Stimulated activated CD4-positive, alpha-beta T cell treated with anti-CD3 and anti-CD28 coated beads, TNF-alpha, amount 100 ng/mL, for 24 hours (primary cell): Measurements from ENCODE around the gene NCKAP5.

Source experiments
- DNase-seq, 3 experiments: peaks; one replicate each; pipeline ENCODE4 v3.0.0-alpha.2; 2020; ENCODE audit warnings: low read depth in 3 of 3

NCKAP5 gene

GRCh38 chr2:133574186-133574585 lies 5.9 kb upstream of the NCKAP5 start:
- no peak for DNase-seq

DNA sequence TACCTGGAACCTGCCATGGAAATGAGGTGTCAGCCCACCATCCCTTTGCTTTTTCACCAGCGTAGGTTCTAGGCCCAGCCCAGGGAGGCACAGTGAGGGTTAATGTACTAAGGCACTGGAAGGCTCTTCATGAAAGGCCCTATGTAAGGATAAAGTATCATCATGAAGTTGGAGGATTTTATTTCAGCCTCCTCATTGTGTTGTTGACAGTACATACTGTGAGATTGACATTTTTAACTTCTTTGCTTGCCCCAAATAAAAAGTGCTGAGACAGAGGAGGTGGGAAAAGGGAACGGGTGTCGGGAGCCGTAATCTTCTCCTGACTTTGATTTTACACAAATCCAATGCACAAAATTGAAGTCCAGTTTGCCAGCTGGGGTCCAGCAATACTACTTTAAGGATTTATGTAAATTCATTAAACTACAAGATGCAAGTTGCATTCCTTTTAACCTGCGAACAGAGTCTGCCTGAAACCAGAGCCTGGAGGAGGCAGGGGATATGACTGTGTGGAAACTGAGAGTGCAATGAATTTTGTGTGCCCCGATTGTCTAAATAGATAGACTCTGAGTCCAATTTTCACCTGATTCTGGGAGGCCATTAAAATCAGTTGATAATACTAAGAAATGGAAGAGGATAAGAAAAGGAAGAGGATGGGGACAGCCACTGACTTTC lies 5.4 kb upstream of the NCKAP5 start:
- no peak for DNase-seq

- no peak for DNase-seq
Observed at GRCh38 chr2:133571249-133571648, 3.0 kb upstream of the NCKAP5 start.

DNA sequence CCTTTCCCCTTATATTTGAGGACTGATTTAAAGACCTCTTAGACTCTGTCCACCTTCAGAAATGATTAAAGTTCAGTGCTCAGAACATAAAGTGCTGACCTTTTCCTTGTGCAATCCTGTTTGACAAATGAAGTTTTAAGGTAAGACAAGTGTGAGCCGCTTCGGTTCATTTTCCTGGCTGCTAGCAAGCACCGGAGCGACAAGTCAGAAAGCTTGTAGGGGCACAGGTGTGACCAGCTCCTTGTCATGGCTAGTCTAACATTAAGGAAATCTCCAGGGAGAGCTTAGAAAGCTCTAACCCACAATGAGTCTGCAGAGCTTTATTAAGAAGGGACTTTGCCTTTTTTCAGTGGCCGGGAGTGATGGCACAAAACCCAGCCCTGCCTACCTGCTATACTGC lies 2.3 kb upstream of the NCKAP5 start:
- no peak for DNase-seq

GRCh38 chr2:133569286-133569830 lies 1.1 kb upstream of the NCKAP5 start:
- DNase-seq = no peak

DNA sequence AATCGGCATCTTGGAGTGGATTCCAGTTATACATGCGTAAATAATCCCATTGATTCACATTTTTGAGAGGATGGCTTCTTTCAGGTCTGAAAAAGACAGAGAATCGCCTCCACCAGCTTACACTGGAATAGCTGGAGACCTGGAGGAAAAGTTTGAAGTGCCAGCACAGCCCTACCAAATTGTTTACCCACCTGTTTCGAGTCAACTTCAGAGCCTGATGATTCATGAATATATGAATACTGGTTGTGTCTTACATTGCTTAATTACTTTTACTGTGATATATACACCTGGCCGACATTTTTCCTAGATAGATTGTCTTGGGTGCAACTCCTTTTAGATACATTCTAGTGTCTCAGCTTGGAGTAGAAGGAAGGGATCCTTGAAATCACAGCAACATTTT lies 335 bp upstream of the NCKAP5 start:
- no peak for DNase-seq

DNA sequence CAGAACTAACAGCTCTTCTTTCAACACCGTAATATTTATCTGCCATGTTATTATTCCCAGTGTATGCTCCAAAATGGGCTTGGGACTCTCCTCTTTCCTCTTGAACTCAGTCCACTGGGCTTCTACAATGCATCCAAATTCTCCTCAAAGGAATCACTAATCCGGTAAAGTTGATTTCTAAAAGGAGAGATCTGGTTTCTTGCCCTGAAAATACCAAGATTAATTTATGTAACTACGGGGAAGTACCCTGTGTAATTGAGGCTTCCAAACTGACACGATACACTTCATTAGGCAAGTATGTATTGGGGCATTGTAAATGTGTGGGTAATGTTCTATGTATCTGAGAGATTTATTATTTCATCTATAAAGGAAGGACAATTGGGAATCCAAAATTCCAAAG lies 5.7 kb downstream of the NCKAP5 start:
- no peak for DNase-seq

DNA sequence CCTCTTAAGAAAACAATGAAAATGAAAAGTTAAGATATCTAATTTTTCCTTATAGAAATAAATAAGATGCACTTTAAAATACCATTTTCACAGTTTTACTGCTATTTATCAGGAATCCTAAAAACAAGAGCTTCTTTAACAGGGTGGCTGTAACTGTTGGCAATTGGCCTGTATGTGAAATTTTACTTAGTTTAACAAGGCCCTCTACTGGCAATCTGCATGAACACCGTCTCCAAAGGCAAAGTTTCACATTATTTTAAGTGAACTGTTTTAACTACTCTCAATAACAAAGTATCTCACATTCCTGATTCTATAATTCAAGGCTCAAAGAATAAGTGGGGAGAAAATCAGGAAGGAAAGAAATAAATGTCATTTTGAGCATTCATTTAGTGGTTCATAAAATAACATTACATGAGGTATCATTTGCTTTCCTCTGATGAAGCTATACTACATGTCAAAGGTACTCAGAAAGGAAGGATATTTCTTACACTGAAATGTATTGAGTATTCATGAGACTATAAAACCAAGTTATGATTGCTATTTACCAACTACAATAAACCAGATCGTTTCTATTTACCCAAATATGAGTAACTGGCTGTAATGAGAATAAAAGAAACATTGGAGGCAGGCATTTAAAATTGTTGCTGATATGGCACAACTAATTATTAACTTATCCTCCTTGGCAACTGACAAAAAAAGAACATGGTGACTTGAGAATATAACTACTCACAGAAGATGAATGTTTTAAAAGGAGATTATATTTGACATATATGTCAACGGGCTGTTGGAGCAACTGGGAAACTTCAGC lies 7.0 kb downstream of the NCKAP5 start:
- no peak for DNase-seq

DNA sequence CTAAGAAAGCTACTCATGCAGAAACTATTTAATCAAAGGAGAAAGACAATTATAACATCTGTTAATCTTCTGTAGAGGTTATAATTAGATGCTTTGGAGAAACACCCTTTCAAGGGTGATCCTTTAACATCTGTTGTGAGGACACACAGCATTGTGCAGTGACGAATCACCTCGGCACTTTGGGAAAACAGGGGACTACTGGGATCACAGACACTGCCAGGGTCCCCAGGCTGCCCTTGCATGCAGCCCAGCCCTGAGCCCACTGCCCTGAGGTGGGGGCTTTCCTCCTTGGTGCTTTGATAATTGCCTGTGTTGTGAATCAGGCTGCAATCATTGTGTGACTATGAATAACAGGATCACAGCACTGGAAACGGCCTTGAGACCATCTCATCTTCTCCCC lies 10.6 kb downstream of the NCKAP5 start:
- no peak for DNase-seq

DNA sequence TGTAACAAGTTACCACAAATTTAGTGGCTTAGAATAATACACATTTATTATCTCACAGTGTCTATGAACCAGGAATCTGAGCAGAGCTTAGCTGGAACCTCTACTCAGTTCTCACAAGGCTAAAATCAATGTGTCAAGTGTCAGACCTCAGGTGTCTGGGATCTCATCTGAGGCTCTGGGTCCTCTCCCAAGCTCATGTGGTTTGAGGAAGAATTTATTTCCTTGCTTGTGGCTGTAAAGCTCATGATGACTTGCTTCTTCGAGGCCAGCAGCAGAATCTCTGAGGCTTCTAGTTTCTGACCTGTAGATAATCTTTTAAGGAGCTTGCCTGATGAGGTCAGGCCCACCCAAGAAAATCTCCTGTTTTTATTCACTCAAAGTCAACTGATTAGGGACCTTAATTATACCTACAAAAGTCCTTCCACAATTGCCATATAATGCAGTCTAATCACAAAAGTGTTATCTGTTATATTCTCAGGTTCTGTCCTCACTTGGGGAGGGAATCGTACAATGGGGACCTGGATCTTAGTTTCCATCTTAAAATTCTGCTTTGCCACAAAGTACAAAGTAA lies 14.3 kb downstream of the NCKAP5 start:
- DNase-seq = no peak

DNA sequence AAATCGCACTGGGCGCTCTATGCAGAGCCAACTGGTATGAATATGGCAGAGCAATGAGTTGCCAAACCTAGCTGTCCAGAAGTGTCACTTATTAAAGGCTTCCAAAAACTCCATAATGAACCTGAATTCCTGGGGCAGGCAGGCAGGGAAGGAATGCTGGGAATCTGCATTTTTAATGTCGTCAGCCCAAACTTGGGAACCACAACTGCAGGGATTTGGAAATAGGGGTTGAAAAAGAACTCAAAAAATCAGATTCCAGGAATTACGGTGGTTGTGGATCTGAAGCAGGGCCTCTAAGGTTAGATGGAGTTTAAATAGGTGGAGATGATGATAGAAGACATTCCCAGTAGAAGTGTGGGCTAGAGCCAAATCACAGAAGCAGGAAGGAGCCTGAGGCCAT lies 15.0 kb downstream of the NCKAP5 start:
- DNase-seq = no peak

DNA sequence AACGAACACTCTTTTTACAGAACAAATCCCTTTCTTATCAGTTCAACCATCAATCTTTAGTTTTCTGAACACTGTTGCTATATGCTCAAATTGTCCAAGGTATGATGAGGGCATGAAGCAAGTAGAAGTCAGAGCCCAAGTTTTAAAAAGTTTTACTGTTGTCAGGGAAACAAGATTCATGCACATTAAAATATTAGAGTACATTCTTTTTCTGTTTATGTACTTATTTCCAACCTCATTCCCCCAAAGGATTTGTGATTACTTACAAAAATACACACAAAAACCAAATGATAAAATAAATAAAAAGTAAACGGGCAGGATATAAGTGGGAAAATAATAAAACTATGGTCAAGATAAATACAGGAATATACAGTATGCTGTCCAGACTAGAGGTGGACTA lies 15.4 kb downstream of the NCKAP5 start:
- DNase-seq = no peak

DNA sequence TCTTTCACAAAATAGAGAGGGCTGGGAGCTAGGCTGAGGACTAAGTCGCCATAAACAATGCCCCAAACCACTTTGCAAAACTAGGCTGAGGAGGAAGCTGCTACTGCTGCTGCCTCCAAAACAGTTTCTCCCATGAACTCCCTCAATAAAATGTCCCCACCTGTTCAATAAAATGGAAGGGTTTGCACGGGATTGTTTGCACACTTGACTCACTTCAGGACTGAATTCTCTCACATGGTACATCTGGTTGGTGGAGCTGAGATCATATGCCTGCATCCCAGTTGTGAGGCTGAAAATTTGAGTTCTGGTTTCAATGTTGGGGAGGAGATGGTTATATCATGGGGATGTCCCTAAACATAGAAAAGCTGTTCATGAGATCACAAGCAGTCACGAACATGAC lies 26.5 kb downstream of the NCKAP5 start:
- no peak for DNase-seq

- DNase-seq = no peak
Observed at GRCh38 chr2:133541376-133541775, 26.9 kb downstream of the NCKAP5 start.

DNA sequence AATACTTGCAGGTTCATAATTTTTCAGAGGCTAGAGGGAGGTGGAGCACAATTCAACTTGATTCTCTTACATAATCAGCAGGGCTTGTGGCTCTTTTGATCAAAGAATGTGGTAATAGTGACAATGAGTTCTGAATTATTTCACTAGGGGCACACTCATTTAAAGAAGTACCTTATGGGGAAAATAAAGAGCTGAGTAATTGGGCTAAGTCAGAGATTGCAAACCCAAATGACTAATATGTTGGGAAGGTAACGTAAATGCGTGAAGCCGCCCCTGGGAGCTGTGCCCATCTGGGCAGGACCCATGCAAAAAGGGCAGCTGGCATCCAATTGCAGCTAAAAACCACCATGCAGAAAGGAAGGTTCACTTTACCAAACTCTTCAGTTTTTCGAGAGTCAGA lies 35.3 kb downstream of the NCKAP5 start:
- no peak for DNase-seq

- no peak for DNase-seq
Observed at GRCh38 chr2:133531382-133531781, 36.9 kb downstream of the NCKAP5 start.

GRCh38 chr2:133530645-133531044 lies 37.6 kb downstream of the NCKAP5 start:
- no peak for DNase-seq

DNA sequence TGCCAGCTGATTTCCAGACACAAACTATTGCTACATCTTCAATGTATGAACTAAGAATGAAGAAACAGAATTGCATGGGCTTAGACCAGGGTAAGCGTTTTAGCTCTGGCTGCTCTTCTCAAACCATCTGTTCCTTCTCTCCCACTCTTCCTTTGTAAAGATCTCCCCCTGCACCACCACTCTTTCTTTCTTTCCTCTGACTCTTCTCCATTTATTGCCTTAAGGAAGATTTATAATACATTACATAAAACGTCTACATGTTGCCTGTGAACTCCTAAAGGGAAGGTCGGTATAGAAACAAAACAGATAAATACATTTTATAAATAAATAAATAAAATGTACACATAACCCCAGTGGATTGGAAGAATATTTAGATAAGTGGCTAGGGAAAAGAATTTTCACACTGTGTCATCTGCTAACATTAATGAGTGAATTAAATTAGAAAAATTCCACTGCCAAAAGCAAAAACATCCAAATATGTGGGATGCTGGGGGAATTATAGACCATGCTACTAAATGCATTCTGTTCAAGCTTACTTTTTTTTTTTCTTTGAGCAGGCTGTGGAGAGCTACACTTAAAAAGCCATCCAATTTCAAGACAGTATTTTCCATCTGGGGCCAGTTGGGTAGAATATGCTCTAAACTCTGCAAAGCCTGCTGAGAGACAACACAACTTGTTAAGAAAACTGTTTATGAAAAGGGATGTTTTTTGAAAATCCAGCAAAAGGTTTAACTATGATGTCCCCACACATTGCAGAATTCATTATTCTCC lies 41.5 kb downstream of the NCKAP5 start:
- no peak for DNase-seq

DNA sequence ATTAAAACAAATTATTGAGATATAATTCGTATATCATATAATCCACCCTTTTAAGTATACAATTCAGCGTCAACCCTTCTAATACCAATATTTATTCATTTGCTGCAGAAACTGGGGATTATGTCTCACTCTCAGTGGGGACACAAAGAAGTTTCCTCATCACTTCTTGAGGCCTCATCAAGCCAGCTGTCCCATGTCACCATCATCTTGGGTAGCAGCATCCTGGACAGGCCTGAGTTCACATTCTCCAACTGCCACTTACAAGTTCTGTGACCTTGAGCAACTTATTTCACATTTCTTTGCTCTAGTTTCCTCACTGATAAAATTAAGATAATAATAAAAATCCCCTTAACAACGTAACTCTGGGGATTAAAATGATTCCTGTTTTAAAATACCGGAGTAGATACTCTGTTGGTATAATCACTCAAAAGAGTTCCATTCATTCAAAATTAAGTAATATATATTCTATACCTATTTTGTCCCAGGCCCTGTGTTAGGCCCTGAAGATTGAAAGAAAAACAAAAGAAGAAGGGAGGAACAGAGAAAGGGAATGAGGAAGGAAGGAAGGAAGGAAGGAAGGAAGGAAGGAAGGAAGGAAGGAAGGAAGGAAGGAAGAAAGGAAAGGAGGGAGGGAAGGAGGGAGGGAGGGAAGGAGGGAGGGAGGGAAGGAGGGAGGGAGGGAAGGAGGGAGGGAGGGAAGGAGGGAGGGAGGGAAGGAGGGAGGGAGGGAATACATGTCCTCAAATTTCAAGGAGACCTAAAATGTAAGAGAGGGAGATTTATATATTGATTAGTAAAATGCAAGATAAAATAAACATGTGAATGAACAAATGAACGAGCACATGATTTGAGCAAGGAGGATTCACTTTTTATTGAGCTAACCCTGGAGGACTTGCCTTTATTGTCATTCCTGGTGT lies 42.4 kb downstream of the NCKAP5 start:
- DNase-seq = no peak

DNA sequence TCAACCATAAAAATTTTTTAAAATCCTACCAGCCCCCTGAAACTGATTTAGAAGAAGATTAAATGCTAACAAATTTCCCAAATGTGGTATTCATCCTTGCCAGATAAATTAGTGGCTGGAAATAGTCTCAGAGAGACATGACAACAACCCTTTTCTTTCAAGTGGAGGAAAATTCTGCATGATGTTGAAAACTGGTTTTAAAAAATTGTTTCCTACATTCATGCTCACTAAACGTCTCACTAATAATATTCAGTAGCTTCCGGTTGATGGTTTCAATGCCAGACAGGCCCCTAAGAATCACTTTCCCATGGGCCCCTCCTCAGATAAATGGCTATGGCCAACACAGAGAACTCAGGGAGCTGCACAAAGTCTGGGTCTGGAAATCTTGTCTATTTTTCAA lies 43.2 kb downstream of the NCKAP5 start:
- no peak for DNase-seq

DNA sequence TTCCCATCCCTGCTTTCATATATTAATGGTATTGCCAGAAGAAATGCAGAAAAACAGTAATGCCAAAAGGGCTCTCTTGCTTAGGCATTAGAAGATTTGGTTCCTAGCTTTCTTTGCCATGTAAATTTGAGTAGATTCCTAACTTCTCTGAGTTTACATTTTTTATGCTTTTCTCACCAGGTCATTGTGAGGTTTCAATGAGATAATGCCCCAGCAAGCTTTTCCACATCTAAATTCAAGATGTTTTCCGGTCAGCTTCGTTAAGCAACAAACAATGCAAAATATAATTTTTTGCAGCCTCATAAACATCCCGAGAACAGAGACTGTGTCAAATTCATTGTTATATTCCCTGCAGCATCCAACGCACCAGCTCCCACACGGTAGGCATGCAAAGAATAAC lies 44.9 kb downstream of the NCKAP5 start:
- no peak for DNase-seq
